Measurements from ENCODE around the gene TDRD10. TPM values are rescaled to one million over a fixed set of nuclear protein-coding genes. Genes with fewer than 3 reads are reported as not detected.

The TDRD10 gene
- total and polyA plus RNA-seq, 4 donors = 0.23 to 1.5 (median 0.78) TPM

- no peak overlapping the region for H3K27ac ChIP-seq (ENCODE audit: low read depth in 1 of 2, low read length in 2 of 2)
- H3K27me3 ChIP-seq (ENCODE audit: control insufficient read depth in 4 of 4, insufficient read depth in 4 of 4, low read length in 3 of 4) = no peaks in the 10 kb centered on the region
- H3K4me1 ChIP-seq (ENCODE audit: control insufficient read depth in 4 of 4, insufficient read depth in 4 of 4, low read length in 3 of 4) = peaks cover 0 to 18% (median 7%) of the 10 kb centered on the region in 4 donors
- no peak for DNase-seq (ENCODE audit: low spot score)
- H3K9me3 ChIP-seq (ENCODE audit: control insufficient read depth in 4 of 4, low read length in 3 of 4) = no peaks in the 10 kb centered on the region
- TF ChIP-seq ATF3 (IDR thresholded peaks at IDR 0.05) (no peak), FOXA2 (IDR thresholded peaks at IDR 0.05) (no peak), GABPA (IDR thresholded peaks at IDR 0.05 in 1 of 2, conservative IDR thresholded peaks at IDR 0.05 in 1 of 2) (no peak), FOXA1 (IDR thresholded peaks at IDR 0.05) (no peak), RXRA (IDR thresholded peaks at IDR 0.05) (no peak), CTCF (IDR thresholded peaks at IDR 0.05; ENCODE audit: low read depth, low read length, missing input control) (no peak), EGR1 (IDR thresholded peaks at IDR 0.05; ENCODE audit: low read depth in 2 of 2) (no peak), HNF4A (conservative IDR thresholded peaks at IDR 0.05) (no peak), SP1 (IDR thresholded peaks at IDR 0.05) (no peak), YY1 (IDR thresholded peaks at IDR 0.05) (no peak), JUND (IDR thresholded peaks at IDR 0.05) (no peak), HNF4G (IDR thresholded peaks at IDR 0.05) (no peak), TAF1 (conservative IDR thresholded peaks at IDR 0.05) (no peak), NR2F2 (IDR thresholded peaks at IDR 0.05) (no peak), RAD21 (IDR thresholded peaks at IDR 0.05) (no peak)
- TF ChIP-seq, protein P1, sequence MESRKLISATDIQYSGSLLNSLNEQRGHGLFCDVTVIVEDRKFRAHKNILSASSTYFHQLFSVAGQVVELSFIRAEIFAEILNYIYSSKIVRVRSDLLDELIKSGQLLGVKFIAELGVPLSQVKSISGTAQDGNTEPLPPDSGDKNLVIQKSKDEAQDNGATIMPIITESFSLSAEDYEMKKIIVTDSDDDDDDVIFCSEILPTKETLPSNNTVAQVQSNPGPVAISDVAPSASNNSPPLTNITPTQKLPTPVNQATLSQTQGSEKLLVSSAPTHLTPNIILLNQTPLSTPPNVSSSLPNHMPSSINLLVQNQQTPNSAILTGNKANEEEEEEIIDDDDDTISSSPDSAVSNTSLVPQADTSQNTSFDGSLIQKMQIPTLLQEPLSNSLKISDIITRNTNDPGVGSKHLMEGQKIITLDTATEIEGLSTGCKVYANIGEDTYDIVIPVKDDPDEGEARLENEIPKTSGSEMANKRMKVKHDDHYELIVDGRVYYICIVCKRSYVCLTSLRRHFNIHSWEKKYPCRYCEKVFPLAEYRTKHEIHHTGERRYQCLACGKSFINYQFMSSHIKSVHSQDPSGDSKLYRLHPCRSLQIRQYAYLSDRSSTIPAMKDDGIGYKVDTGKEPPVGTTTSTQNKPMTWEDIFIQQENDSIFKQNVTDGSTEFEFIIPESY (IDR thresholded peaks at IDR 0.05) = no peak
- TF ChIP-seq, protein P2, sequence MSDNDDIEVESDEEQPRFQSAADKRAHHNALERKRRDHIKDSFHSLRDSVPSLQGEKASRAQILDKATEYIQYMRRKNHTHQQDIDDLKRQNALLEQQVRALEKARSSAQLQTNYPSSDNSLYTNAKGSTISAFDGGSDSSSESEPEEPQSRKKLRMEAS (IDR thresholded peaks at IDR 0.05) = no peak
- TF ChIP-seq, protein P3, sequence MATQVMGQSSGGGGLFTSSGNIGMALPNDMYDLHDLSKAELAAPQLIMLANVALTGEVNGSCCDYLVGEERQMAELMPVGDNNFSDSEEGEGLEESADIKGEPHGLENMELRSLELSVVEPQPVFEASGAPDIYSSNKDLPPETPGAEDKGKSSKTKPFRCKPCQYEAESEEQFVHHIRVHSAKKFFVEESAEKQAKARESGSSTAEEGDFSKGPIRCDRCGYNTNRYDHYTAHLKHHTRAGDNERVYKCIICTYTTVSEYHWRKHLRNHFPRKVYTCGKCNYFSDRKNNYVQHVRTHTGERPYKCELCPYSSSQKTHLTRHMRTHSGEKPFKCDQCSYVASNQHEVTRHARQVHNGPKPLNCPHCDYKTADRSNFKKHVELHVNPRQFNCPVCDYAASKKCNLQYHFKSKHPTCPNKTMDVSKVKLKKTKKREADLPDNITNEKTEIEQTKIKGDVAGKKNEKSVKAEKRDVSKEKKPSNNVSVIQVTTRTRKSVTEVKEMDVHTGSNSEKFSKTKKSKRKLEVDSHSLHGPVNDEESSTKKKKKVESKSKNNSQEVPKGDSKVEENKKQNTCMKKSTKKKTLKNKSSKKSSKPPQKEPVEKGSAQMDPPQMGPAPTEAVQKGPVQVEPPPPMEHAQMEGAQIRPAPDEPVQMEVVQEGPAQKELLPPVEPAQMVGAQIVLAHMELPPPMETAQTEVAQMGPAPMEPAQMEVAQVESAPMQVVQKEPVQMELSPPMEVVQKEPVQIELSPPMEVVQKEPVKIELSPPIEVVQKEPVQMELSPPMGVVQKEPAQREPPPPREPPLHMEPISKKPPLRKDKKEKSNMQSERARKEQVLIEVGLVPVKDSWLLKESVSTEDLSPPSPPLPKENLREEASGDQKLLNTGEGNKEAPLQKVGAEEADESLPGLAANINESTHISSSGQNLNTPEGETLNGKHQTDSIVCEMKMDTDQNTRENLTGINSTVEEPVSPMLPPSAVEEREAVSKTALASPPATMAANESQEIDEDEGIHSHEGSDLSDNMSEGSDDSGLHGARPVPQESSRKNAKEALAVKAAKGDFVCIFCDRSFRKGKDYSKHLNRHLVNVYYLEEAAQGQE (IDR thresholded peaks at IDR 0.05) = no peak
- peaks cover 17 to 44% (median 28%) of the 10 kb centered on the region in 4 donors for H3K36me3 ChIP-seq (ENCODE audit: control insufficient read depth in 4 of 4, insufficient read depth in 3 of 4, low read depth in 1 of 4, low read length in 3 of 4)
- H3K9ac ChIP-seq (ENCODE audit: low read depth in 1 of 2, low read length in 2 of 2) = no peak overlapping the region
- H3K4me3 ChIP-seq (ENCODE audit: low read depth in 1 of 3, low read length in 3 of 3) = no peak overlapping the region
- WGBS = 86% methylated on average over 8 of the region's 8 CpGs
Measured at GRCh38 chr1:154465621-154466195, 36.3 kb upstream of the TDRD10 start.

Measured in liver (tissue), 9 donors.